GM23338 (cell line): ENCODE measurements around the gene SUSD4.

Experiments used
- CREB1 ChIP-seq: fragments of 250-450 bp; sonication (Bioruptor Pico); IDR thresholded peaks from 2 replicates; pipeline ENCODE4 v1.5.0; 2020; ENCODE audit warnings: low read depth, mild to moderate bottlenecking, moderate library complexity
- EZH2 ChIP-seq: fragments of 200-600 bp; sonication (generic); IDR thresholded peaks from one replicate; pipeline ENCODE4 v1.8.0; 2017; ENCODE audit warnings: antibody characterized with exemption, mild to moderate bottlenecking, low read depth; ENCODE audit not compliant: unreplicated experiment
- EZH2phosphoT487 ChIP-seq: fragments of 200-600 bp; sonication (generic); IDR thresholded peaks from one replicate; pipeline ENCODE4 v1.8.1; 2018; ENCODE audit warnings: antibody characterized with exemption; ENCODE audit not compliant: unreplicated experiment
- JUNB ChIP-seq: IDR thresholded peaks from one replicate; pipeline ENCODE4 v1.6.1; 2016; ENCODE audit warnings: antibody characterized with exemption; ENCODE audit not compliant: unreplicated experiment
- NANOG ChIP-seq: IDR thresholded peaks from 2 replicates; pipeline ENCODE4 v1.6.1; 2016; ENCODE audit warnings: antibody characterized with exemption, borderline replicate concordance
- POLR2AphosphoS5 ChIP-seq: IDR thresholded peaks from 2 replicates; pipeline ENCODE4 v1.6.1; 2016; ENCODE audit warnings: antibody characterized with exemption, low read depth
- ZNF114 ChIP-seq: fragments of 250-450 bp; sonication (Bioruptor Pico); IDR thresholded peaks from 2 replicates; pipeline ENCODE4 v1.5.0; 2020; ENCODE audit warnings: mild to moderate bottlenecking, moderate library complexity
- TF ChIP-seq, protein P1 (sequence below), 2 experiments: fragments of 200-600 bp in 1 of 2; sonication (generic) in 1 of 2; conservative IDR thresholded peaks; 2 replicates each; pipeline versions ENCODE4 v1.5.1 to v1.6.1; 2016 to 2017; ENCODE audit warnings: antibody characterized with exemption in 2 of 2, low read depth in 2 of 2, mild to moderate bottlenecking in 2 of 2, moderate library complexity in 1 of 2
- TF ChIP-seq, protein P2 (sequence below): IDR thresholded peaks from one replicate; pipeline ENCODE4 v1.6.1; 2018; ENCODE audit warnings: antibody characterized with exemption; ENCODE audit not compliant: unreplicated experiment

DNA sequence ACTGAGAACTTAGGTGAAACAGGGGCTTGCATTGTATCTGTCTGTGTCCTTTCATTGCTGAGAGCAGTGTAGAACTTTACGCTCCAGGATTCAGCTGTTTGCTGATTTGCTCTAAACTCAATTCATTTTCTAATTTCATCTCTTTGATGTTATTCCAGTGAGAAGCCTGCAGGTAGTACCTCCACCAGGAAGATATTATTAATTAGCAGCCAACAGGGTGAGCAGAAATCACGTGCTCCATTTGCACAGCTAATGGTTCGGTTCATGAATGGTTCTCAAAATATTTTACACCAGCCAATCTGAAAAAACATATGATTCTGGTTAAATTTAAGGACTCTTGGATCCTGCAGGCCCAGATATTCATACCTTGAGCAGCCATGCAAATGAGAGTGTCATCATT, 52.1 kb downstream of the SUSD4 start:
- TF ChIP-seq, protein P1, sequence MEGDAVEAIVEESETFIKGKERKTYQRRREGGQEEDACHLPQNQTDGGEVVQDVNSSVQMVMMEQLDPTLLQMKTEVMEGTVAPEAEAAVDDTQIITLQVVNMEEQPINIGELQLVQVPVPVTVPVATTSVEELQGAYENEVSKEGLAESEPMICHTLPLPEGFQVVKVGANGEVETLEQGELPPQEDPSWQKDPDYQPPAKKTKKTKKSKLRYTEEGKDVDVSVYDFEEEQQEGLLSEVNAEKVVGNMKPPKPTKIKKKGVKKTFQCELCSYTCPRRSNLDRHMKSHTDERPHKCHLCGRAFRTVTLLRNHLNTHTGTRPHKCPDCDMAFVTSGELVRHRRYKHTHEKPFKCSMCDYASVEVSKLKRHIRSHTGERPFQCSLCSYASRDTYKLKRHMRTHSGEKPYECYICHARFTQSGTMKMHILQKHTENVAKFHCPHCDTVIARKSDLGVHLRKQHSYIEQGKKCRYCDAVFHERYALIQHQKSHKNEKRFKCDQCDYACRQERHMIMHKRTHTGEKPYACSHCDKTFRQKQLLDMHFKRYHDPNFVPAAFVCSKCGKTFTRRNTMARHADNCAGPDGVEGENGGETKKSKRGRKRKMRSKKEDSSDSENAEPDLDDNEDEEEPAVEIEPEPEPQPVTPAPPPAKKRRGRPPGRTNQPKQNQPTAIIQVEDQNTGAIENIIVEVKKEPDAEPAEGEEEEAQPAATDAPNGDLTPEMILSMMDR (conservative IDR thresholded peaks at IDR 0.05; ENCODE audit: low read depth in 2 of 2): no peak
- TF ChIP-seq EZH2: no peak
- no peak for TF ChIP-seq POLR2AphosphoS5
- TF ChIP-seq ZNF114 (CRISPR knock-in tag): no peak
- TF ChIP-seq CREB1 (CRISPR knock-in tag): no peak
- TF ChIP-seq EZH2phosphoT487: no peak
- no peak for TF ChIP-seq NANOG
- TF ChIP-seq, protein P2, sequence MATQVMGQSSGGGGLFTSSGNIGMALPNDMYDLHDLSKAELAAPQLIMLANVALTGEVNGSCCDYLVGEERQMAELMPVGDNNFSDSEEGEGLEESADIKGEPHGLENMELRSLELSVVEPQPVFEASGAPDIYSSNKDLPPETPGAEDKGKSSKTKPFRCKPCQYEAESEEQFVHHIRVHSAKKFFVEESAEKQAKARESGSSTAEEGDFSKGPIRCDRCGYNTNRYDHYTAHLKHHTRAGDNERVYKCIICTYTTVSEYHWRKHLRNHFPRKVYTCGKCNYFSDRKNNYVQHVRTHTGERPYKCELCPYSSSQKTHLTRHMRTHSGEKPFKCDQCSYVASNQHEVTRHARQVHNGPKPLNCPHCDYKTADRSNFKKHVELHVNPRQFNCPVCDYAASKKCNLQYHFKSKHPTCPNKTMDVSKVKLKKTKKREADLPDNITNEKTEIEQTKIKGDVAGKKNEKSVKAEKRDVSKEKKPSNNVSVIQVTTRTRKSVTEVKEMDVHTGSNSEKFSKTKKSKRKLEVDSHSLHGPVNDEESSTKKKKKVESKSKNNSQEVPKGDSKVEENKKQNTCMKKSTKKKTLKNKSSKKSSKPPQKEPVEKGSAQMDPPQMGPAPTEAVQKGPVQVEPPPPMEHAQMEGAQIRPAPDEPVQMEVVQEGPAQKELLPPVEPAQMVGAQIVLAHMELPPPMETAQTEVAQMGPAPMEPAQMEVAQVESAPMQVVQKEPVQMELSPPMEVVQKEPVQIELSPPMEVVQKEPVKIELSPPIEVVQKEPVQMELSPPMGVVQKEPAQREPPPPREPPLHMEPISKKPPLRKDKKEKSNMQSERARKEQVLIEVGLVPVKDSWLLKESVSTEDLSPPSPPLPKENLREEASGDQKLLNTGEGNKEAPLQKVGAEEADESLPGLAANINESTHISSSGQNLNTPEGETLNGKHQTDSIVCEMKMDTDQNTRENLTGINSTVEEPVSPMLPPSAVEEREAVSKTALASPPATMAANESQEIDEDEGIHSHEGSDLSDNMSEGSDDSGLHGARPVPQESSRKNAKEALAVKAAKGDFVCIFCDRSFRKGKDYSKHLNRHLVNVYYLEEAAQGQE: no peak
- TF ChIP-seq JUNB: no peak
